LNCAP (cell line): ENCODE results near the gene MUL1.

Experiments
- TF ChIP-seq, protein P1 (sequence below): fragments of 450-650 bp; IDR thresholded peaks from 2 replicates; pipeline ENCODE4 v1.5.1; 2017; ENCODE audit warnings: mild to moderate bottlenecking

Gene MUL1

DNA sequence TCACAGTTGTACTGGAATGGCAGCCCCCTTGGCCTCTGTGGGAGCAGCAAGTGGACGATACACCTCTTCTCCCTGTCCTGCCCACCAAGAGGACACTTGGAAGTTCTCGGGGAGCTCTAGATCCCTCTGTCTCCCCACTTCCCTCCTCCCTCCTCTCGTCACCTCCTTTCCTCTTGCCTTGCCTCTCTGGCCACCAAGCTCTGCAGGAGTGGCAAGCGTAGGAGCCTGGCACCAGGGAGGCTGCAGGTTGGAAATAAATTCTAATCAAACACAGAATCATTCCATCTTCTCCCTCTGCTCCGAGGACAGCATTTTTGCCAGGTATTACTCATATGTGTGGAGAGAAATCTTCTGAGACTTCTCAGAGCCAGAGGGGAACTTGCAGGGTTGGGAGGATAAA is 42.8 kb downstream of the MUL1 start:
- TF ChIP-seq, protein P1, sequence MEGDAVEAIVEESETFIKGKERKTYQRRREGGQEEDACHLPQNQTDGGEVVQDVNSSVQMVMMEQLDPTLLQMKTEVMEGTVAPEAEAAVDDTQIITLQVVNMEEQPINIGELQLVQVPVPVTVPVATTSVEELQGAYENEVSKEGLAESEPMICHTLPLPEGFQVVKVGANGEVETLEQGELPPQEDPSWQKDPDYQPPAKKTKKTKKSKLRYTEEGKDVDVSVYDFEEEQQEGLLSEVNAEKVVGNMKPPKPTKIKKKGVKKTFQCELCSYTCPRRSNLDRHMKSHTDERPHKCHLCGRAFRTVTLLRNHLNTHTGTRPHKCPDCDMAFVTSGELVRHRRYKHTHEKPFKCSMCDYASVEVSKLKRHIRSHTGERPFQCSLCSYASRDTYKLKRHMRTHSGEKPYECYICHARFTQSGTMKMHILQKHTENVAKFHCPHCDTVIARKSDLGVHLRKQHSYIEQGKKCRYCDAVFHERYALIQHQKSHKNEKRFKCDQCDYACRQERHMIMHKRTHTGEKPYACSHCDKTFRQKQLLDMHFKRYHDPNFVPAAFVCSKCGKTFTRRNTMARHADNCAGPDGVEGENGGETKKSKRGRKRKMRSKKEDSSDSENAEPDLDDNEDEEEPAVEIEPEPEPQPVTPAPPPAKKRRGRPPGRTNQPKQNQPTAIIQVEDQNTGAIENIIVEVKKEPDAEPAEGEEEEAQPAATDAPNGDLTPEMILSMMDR, result no peak

DNA sequence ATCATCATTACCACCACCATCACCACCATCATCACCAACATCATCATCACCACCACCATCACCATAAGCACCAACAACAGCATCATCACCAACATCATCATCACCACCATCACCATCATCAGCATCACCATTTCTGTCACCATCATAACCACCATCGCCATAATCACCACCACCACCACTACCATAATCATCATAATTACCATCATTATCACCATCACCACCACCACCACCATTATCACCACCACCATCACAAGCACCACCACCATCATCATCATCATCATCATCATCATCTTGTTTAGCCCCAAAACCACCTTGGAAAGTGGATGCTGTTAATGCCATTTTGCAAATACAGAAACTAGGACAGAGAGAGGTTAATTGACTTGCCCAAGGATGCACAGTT is 44.4 kb downstream of the MUL1 start:
- TF ChIP-seq, protein P1, result no peak

DNA sequence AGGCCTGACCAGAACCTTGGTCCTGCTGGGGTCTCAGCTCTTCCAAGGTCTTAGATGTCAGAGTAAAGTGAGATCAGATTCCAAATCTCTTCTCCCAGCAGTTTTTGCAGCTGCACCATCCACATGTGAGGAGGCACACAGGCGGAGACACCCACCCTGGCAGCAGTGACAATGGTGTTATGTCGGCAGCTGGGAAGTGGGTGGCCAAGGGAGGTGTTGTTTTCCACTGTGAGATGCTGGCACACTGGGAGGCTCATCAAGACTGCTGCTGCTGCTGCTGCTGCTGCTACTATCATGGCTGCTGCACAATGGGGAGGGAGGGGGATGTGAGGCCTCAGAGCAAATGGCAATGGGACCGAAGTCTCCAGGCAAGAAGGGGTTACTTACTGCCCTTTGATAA is 45.6 kb downstream of the MUL1 start:
- TF ChIP-seq, protein P1, result no peak

DNA sequence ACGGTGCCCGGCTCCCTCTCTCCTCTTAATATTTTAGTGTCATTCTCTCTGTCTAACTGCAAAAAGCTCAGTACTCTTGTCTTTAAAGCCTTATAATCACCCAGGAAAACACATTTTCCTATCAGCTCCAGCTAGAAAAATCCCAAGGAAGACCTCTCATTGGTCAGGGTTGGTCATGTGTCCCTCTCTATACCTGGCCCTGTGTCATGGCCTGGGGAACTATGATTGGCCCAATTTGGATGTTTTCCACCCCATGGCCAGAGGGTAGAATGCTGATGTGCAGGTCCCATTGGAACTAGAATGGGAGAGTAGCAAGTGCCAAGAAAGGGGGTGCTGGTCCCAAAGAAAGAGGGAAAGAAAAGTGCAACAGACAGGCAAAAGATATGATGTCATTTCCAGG is 49.2 kb downstream of the MUL1 start:
- TF ChIP-seq, protein P1, result no peak

DNA sequence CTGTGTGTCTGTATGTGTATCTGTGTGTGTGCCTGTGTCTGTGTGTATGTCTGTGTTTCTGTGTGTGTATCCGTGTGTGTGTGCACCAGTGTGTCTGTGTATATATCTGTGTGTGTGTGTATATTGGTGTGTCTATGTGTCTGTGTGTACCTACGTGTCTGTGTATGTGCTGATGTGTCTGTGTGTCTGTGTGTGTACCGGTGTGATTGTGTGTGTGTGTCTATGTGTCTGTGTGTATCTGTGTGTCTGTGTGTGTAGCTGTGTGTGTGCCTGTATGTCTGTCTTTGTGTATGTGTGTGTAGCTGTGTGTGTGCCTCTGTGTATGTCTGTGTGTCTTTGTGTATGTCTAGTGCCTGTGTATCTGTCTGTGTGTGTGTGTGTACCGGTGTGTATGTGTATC is 53.9 kb downstream of the MUL1 start:
- TF ChIP-seq, protein P1, result no peak

DNA sequence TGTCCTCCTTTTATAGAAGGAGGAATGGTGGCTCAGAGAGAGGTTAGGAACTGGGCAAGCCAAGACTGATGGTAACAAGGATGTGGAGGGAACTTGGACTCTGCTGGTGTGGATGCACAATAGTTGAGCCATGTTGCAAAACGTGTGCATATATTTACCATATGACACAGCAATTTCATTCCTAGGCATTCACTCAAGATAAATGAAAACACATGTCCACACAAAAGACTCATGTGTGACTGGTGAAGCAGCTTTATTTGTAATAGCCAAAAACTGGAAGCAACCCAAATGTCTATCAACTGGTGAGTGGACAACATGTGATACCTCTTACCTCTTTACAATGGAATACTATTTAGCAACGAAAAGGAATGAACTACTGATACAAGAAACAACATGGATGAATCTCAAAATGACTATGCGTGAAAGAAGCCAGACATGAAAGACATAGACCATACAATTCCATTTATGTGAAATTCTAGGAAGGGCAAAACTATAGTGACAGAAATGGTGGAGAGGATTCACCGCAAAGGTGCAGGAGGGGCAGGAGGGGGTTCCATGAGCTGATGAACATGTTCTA is 58.1 kb downstream of the MUL1 start:
- TF ChIP-seq, protein P1, result no peak
